ENCODE measurements around the gene PDZD7. TPM values are rescaled to one million over a fixed set of nuclear protein-coding genes. Genes with fewer than 3 reads are reported as not detected.

The PDZD7 gene
- total and polyA plus RNA-seq, 9 of the 15 experiments (the other 6 are each of a cell fraction or from before 2014, with no cell fraction given): 0.04 to 0.24 (median 0.08) TPM; not detected in 3

DNA sequence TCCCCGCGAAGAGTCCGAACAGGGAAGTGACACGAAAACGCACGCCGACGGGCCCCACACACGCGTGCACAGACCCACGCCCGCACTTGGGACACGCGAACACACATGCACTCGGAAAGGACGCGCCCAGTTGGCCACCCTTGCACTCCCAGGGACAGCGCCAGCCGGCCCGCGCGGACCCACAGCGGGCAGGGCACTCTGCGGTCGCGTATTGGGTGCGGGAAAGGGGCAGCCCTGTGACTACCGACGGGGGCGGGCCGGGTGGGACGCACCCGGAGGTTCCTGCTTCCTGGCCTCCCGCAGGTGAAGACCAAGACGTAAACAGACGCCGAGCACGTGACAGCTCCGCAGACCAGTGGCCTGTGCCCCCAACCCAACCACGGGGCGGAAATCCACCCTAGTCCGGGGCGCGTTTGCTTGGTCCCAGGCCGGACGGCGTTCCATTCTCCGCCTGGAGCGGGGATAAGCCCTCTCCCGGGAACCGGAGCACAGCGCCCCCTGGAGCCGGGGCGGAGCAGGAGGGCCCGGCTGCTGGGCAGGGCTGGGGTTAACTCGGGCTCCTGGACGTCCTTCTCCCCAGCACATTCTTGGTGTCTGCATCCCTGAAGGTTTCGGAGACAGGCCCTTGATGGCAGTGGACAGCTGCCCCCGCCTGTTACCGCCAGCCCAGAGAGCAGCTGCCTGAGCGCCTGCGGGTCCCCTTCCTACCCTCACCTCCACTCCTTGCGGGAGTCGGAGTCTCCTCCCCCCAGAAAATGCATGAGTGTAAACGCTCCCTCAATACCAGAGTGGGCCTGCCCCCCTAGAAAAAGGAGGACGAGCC, 33.4 kb downstream of the PDZD7 start (continued):
- TF ChIP-seq, protein P1, sequence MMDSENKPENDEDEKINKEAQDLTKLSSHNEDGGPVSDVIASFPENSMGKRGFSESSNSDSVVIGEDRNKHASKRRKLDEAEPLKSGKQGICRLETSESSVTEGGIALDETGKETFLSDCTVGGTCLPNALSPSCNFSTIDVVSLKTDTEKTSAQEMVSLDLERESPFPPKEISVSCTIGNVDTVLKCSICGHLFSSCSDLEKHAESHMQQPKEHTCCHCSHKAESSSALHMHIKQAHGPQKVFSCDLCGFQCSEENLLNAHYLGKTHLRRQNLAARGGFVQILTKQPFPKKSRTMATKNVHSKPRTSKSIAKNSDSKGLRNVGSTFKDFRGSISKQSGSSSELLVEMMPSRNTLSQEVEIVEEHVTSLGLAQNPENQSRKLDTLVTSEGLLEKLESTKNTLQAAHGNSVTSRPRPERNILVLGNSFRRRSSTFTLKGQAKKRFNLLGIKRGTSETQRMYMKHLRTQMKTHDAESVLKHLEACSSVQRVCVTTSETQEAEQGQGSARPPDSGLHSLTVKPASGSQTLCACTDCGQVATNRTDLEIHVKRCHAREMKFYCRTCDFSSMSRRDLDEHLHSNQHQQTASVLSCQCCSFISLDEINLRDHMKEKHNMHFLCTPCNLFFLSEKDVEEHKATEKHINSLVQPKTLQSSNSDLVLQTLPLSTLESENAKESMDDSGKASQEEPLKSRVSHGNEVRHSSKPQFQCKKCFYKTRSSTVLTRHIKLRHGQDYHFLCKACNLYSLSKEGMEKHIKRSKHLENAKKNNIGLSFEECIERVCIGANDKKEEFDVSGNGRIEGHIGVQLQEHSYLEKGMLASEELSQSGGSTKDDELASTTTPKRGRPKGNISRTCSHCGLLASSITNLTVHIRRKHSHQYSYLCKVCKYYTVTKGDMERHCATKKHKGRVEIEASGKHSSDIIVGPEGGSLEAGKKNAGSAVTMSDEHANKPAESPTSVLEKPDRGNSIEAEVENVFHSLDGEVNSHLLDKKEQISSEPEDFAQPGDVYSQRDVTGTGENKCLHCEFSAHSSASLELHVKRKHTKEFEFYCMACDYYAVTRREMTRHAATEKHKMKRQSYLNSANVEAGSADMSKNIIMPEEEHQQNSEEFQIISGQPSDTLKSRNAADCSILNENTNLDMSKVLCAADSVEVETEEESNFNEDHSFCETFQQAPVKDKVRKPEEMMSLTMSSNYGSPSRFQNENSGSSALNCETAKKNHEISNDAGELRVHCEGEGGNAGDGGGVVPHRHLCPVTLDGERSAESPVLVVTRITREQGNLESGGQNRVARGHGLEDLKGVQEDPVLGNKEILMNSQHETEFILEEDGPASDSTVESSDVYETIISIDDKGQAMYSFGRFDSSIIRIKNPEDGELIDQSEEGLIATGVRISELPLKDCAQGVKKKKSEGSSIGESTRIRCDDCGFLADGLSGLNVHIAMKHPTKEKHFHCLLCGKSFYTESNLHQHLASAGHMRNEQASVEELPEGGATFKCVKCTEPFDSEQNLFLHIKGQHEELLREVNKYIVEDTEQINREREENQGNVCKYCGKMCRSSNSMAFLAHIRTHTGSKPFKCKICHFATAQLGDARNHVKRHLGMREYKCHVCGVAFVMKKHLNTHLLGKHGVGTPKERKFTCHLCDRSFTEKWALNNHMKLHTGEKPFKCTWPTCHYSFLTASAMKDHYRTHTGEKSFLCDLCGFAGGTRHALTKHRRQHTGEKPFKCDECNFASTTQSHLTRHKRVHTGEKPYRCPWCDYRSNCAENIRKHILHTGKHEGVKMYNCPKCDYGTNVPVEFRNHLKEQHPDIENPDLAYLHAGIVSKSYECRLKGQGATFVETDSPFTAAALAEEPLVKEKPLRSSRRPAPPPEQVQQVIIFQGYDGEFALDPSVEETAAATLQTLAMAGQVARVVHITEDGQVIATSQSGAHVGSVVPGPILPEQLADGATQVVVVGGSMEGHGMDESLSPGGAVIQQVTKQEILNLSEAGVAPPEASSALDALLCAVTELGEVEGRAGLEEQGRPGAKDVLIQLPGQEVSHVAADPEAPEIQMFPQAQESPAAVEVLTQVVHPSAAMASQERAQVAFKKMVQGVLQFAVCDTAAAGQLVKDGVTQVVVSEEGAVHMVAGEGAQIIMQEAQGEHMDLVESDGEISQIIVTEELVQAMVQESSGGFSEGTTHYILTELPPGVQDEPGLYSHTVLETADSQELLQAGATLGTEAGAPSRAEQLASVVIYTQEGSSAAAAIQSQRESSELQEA (IDR thresholded peaks at IDR 0.05; ENCODE audit: low read depth): no peak
- TF ChIP-seq, protein P2, sequence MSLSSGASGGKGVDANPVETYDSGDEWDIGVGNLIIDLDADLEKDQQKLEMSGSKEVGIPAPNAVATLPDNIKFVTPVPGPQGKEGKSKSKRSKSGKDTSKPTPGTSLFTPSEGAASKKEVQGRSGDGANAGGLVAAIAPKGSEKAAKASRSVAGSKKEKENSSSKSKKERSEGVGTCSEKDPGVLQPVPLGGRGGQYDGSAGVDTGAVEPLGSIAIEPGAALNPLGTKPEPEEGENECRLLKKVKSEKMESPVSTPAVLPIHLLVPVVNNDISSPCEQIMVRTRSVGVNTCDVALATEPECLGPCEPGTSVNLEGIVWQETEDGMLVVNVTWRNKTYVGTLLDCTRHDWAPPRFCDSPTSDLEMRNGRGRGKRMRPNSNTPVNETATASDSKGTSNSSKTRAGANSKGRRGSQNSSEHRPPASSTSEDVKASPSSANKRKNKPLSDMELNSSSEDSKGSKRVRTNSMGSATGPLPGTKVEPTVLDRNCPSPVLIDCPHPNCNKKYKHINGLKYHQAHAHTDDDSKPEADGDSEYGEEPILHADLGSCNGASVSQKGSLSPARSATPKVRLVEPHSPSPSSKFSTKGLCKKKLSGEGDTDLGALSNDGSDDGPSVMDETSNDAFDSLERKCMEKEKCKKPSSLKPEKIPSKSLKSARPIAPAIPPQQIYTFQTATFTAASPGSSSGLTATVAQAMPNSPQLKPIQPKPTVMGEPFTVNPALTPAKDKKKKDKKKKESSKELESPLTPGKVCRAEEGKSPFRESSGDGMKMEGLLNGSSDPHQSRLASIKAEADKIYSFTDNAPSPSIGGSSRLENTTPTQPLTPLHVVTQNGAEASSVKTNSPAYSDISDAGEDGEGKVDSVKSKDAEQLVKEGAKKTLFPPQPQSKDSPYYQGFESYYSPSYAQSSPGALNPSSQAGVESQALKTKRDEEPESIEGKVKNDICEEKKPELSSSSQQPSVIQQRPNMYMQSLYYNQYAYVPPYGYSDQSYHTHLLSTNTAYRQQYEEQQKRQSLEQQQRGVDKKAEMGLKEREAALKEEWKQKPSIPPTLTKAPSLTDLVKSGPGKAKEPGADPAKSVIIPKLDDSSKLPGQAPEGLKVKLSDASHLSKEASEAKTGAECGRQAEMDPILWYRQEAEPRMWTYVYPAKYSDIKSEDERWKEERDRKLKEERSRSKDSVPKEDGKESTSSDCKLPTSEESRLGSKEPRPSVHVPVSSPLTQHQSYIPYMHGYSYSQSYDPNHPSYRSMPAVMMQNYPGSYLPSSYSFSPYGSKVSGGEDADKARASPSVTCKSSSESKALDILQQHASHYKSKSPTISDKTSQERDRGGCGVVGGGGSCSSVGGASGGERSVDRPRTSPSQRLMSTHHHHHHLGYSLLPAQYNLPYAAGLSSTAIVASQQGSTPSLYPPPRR (CRISPR knock-in tag; IDR thresholded peaks at IDR 0.05; ENCODE audit: borderline replicate concordance): no peak
- TF ChIP-seq SP1 (CRISPR knock-in tag; IDR thresholded peaks at IDR 0.05) (no peak), ELF2 (CRISPR knock-in tag; IDR thresholded peaks at IDR 0.05) (no peak), SAP30 (IDR thresholded peaks at IDR 0.05; ENCODE audit: borderline replicate concordance, insufficient read depth, low read depth, low read length, poor library complexity, severe bottlenecking) (no peak)
- TF ChIP-seq, protein P3, sequence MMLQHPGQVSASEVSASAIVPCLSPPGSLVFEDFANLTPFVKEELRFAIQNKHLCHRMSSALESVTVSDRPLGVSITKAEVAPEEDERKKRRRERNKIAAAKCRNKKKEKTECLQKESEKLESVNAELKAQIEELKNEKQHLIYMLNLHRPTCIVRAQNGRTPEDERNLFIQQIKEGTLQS (IDR thresholded peaks at IDR 0.05): no peak
- TF ChIP-seq, protein P3 (CRISPR knock-in tag; conservative IDR thresholded peaks at IDR 0.05): no peak
- TF ChIP-seq, protein P4, sequence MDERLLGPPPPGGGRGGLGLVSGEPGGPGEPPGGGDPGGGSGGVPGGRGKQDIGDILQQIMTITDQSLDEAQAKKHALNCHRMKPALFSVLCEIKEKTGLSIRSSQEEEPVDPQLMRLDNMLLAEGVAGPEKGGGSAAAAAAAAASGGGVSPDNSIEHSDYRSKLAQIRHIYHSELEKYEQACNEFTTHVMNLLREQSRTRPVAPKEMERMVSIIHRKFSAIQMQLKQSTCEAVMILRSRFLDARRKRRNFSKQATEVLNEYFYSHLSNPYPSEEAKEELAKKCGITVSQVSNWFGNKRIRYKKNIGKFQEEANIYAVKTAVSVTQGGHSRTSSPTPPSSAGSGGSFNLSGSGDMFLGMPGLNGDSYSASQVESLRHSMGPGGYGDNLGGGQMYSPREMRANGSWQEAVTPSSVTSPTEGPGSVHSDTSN (CRISPR knock-in tag; IDR thresholded peaks at IDR 0.05; ENCODE audit: low read depth): no peak
- TF ChIP-seq, protein P4 (tag; conservative IDR thresholded peaks at IDR 0.05; ENCODE audit: low read depth): no peak
